Upper lobe of left lung (tissue), 6 donors: ENCODE measurements around the gene ZGLP1. TPM values are rescaled to one million over a fixed set of nuclear protein-coding genes. Genes with fewer than 3 reads are reported as not detected.

Experiments used
- ATAC-seq, 2 donors: fragments of 200-7000 bp; cut with Tn5 transposase; one replicate each; pipeline ENCODE4 v1.9.1; 2022; ENCODE audit warnings: mild to moderate bottlenecking in 2 of 2, moderate library complexity in 2 of 2; ENCODE audit not compliant: low FRiP score in 2 of 2
- DNase-seq, 2 donors: peaks; one replicate each; pipeline ENCODE4 v3.0.0-alpha.2; 2019 to 2020
- H3K27ac ChIP-seq, 4 donors: fragments of 200-600 bp; sonication (generic); one replicate each; pipeline ENCODE4 v1.5.1; 2016 to 2019
- H3K27me3 ChIP-seq, 4 donors: fragments of 200-600 bp; sonication (generic); one replicate each; pipeline ENCODE4 v1.5.1; 2017 to 2019
- H3K36me3 ChIP-seq, 4 donors: fragments of 200-600 bp; sonication (generic); one replicate each; pipeline ENCODE4 v1.5.1; 2016 to 2019
- H3K4me1 ChIP-seq, 4 donors: fragments of 200-600 bp; sonication (generic); one replicate each; pipeline ENCODE4 v1.5.1; 2018 to 2019
- H3K4me3 ChIP-seq, 4 donors: fragments of 200-600 bp; sonication (generic); one replicate each; pipeline ENCODE4 v1.5.1; 2017 to 2019; ENCODE audit warnings: mild to moderate bottlenecking in 2 of 4, moderate library complexity in 1 of 4
- H3K9me3 ChIP-seq, 4 donors: fragments of 200-600 bp; sonication (generic); one replicate each; pipeline ENCODE4 v1.5.1; 2018 to 2019
- EP300 ChIP-seq, 4 donors: sonication (generic); formaldehyde crosslinking; IDR thresholded peaks; one replicate each; pipeline ENCODE4 v1.5.1; 2017; ENCODE audit warnings: antibody characterized with exemption in 4 of 4, control low read depth in 2 of 4
- POLR2A ChIP-seq, 4 donors: fragments of 450-650 bp; IDR thresholded peaks; one replicate each; pipeline ENCODE4 v1.5.1; 2016 to 2017; ENCODE audit warnings: antibody characterized with exemption in 4 of 4, mild to moderate bottlenecking in 2 of 4
- POLR2AphosphoS5 ChIP-seq, 2 donors: sonication (generic); formaldehyde crosslinking; IDR thresholded peaks; one replicate each; pipeline ENCODE4 v1.5.1; 2017; ENCODE audit warnings: antibody characterized with exemption in 2 of 2
- WGBS, 2 donors: methylation state at CpG; one replicate each; pipeline ENCODE4 v1.1.5; 2017 to 2018; 5-methylcytosine and 5-hydroxymethylcytosine counted together
- total RNA-seq, 6 donors: library from RNA; depleted of rRNA in 4 of 6; stranded (reverse); fragments of >200 nt in 4 of 6; gene quantifications; one replicate each; pipeline versions ENCODE4 v1.1.0 to v1.2.1, GENCODE V29; 2016 to 2021
- TF ChIP-seq, protein P1 (sequence below), 6 experiments: fragments of 450-650 bp in 4 of 6; fragments of 200-600 bp in 2 of 6; sonication (generic) in 2 of 6; IDR thresholded peaks; one replicate each; pipeline ENCODE4 v1.5.1; 2016 to 2019; ENCODE audit warnings: antibody characterized with exemption in 6 of 6
- donor health status: DM: no; HTN: no; CAD: no; lungs with moderate emphysema.
- donor health status: DM: no; HTN: yes; CAD: no; lungs with severe emphysema.

Gene ZGLP1
- total RNA-seq, 6 donors from 2014 or later, result 1.8 to 21.6 (median 5.4) TPM

DNA sequence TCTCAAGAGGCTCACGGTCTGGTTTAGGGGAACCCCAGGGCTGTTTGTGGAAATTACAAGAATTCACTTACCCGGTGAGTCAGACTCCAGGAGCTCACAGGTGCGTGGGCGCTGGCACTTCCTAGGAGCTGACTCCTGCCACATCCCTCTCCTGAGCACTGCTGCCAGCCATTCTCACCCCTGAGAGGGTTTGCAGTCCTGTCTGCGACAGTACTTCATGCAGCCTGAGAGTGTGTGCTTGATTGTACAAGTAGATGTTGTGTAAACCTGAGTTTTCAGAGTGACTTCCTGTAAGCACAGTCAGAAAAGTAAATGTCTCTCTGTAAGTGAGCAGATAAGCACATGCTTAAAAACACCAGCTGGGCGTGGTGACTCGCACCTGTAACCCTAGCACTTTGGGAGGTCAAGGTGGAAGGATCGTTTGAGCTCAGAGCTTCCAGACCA, 49.5 kb downstream of the ZGLP1 start:
- peak; percentile 72 to 93 for ATAC-seq
- H3K9me3 ChIP-seq, result no peaks in the 10 kb centered on the region
- H3K27me3 ChIP-seq, result no peaks in the 10 kb centered on the region
- H3K27ac ChIP-seq, result peak overlapping the region; percentile 54 to 84 (median 77)
- WGBS, 2 donors, result 52 to 59% methylated on average over 8 of the region's 8 CpGs
- peak overlapping the region in 1 of 4 donors; percentile 28 for H3K4me3 ChIP-seq
- peak in 1 of 2 donors; percentile 94 for DNase-seq
- TF ChIP-seq, protein P1, sequence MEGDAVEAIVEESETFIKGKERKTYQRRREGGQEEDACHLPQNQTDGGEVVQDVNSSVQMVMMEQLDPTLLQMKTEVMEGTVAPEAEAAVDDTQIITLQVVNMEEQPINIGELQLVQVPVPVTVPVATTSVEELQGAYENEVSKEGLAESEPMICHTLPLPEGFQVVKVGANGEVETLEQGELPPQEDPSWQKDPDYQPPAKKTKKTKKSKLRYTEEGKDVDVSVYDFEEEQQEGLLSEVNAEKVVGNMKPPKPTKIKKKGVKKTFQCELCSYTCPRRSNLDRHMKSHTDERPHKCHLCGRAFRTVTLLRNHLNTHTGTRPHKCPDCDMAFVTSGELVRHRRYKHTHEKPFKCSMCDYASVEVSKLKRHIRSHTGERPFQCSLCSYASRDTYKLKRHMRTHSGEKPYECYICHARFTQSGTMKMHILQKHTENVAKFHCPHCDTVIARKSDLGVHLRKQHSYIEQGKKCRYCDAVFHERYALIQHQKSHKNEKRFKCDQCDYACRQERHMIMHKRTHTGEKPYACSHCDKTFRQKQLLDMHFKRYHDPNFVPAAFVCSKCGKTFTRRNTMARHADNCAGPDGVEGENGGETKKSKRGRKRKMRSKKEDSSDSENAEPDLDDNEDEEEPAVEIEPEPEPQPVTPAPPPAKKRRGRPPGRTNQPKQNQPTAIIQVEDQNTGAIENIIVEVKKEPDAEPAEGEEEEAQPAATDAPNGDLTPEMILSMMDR (IDR thresholded peaks at IDR 0.05), result peak in 1 of 6 experiments; percentile 10
- TF ChIP-seq EP300 (IDR thresholded peaks at IDR 0.05) (peak; percentile 53 to 99 (median 57)), POLR2AphosphoS5 (IDR thresholded peaks at IDR 0.05) (peak; percentile 73 to 76), POLR2A (IDR thresholded peaks at IDR 0.05) (peak in 1 of 4 donors; percentile 40)
- peaks cover 10 to 37% (median 30%) of the 10 kb centered on the region in 4 donors for H3K36me3 ChIP-seq
- H3K4me1 ChIP-seq, result peaks cover 9 to 26% (median 15%) of the 10 kb centered on the region in 4 donors

GRCh38 chr19:10259162-10259905, 50.3 kb downstream of the ZGLP1 start:
- peak overlapping the region; percentile 54 to 84 (median 82) for H3K27ac ChIP-seq
- DNase-seq (peak; percentile 81 to 94), ATAC-seq (peak; percentile 82 to 87)
- H3K4me3 ChIP-seq, result peak overlapping the region in 2 of 4 donors; percentile 7 to 28
- peaks cover 9 to 26% (median 14%) of the 10 kb centered on the region in 4 donors for H3K4me1 ChIP-seq
- H3K27me3 ChIP-seq, result no peaks in the 10 kb centered on the region
- WGBS, 2 donors, result 40 to 45% methylated on average over 20 to 24 of the region's 32 CpGs
- H3K36me3 ChIP-seq, result peaks cover 10 to 45% (median 38%) of the 10 kb centered on the region in 4 donors
- no peak for TF ChIP-seq EP300 (IDR thresholded peaks at IDR 0.05)
- TF ChIP-seq POLR2A (IDR thresholded peaks at IDR 0.05), result peak in 1 of 4 donors; percentile 19
- TF ChIP-seq POLR2AphosphoS5 (IDR thresholded peaks at IDR 0.05), result no peak
- TF ChIP-seq, protein P1 (IDR thresholded peaks at IDR 0.05), result peak; percentile 64 to 83 (median 76)
- no peaks in the 10 kb centered on the region for H3K9me3 ChIP-seq

DNA sequence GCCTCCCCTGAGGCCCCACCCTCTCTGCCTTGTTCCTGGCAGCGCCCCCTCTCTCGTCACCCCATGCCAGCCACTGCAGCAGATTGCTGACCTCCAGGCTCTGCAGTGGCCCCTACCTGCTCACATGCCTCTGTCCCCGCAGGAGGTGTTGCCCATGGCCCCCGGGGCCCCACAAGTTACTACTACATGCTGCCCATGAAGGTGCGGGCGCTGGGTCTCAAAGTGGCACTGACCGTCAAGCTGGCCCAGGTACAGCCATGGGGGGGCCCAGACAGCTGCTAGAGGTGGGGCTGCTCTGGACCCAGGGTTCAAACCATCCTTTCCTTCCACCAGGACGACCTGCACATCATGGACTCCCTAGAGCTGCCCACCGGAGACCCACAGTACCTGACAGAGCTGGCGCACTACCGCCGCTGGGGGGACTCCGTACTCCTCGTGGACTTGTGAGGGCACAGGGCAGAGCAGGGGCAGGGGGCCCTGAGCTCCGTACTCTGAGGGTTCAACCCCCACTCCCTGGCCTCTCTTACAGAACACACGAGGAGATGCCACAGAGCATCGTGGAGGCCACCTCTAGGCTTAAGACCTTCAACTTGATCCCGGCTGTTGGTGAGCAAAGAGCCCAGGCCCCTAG, 51.4 kb downstream of the ZGLP1 start:
- ATAC-seq (no peak), DNase-seq (peak in 1 of 2 donors; percentile 53)
- peaks cover 10 to 50% (median 44%) of the 10 kb centered on the region in 4 donors for H3K36me3 ChIP-seq
- H3K27ac ChIP-seq, result peak overlapping the region in 1 of 4 donors; percentile 9
- H3K4me1 ChIP-seq, result peaks cover 9 to 29% (median 14%) of the 10 kb centered on the region in 4 donors
- no peak overlapping the region for H3K4me3 ChIP-seq
- H3K9me3 ChIP-seq, result no peaks in the 10 kb centered on the region
- no peaks in the 10 kb centered on the region for H3K27me3 ChIP-seq
- TF ChIP-seq, protein P1 (IDR thresholded peaks at IDR 0.05), result no peak
- TF ChIP-seq POLR2AphosphoS5 (IDR thresholded peaks at IDR 0.05), result no peak
- TF ChIP-seq EP300 (IDR thresholded peaks at IDR 0.05), result no peak
- TF ChIP-seq POLR2A (IDR thresholded peaks at IDR 0.05), result no peak
- 95 to 96% methylated on average over 12 to 18 of the region's 18 CpGs for WGBS, 2 donors

DNA sequence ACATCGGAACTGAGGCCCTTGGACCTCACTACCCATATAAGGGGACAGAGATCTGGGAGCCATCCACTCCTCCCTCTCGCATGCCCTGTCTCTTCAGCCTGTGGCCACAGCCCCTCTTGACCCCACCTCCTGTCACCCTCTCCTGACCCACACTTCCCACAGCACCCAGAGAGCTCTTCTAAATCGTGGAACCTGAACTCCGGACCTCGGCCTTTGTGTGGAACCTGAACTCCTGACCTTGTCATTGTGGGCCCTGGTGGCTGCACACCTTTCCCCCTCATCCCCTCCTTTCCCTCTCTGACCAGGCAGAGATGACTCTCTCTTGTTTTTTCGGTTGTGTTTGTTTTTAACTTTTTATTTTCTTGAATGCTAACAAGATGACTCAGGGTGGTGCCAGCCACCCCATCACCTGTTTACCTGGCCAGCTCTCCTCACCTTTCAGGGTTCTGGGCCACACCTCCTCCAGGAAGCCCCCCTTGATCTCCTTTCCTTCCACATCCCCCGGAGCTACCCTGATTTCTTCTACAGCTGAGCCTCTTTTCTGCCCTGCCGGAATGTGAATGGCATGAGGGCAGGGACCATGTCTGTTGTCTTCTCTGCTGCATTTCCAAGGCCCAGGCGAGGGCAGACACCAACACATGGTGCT, 52.5 kb downstream of the ZGLP1 start:
- DNase-seq, result no peak
- Histone ChIP-seq H3K9me3 (no peaks in the 10 kb centered on the region), H3K27ac (peak overlapping the region in 2 of 4 donors; percentile 24 to 28), H3K36me3 (peaks cover 10 to 50% (median 44%) of the 10 kb centered on the region in 4 donors), H3K4me3 (no peak overlapping the region), H3K27me3 (no peaks in the 10 kb centered on the region), H3K4me1 (peaks cover 15 to 40% (median 23%) of the 10 kb centered on the region in 4 donors)
- TF ChIP-seq EP300 (IDR thresholded peaks at IDR 0.05) (no peak), POLR2AphosphoS5 (IDR thresholded peaks at IDR 0.05) (no peak)
- TF ChIP-seq, protein P1 (IDR thresholded peaks at IDR 0.05), result no peak
- ATAC-seq, result no peak
- WGBS, 2 donors, result 75 to 84% methylated on average over 9 of the region's 9 CpGs
